HepG2 (cell line): ENCODE data around the gene LY6G5B. TPM values are rescaled to one million over a fixed set of nuclear protein-coding genes. Genes with fewer than 3 reads are reported as not detected.

Experiments
- ATAC-seq: fragments of 200-7000 bp; cut with Tn5 transposase; 3 replicates; pipeline ENCODE4 v1.9.1; 2020; ENCODE audit warnings: mild to moderate bottlenecking, moderate library complexity
- Bru-seq: library from RNA; stranded (reverse); fragments of 400-500 nt; gene quantifications from one replicate; lab custom pipeline; 2021; lab: Mats Ljungman, UMichigan
- BruChase-seq, 2 experiments: library from RNA; stranded (reverse); fragments of 400-500 nt; gene quantifications; one replicate each; lab custom pipeline; 2021; lab: Mats Ljungman, UMichigan
- BruUV-seq: library from RNA; stranded (reverse); fragments of 400-500 nt; replicated peaks from 2 replicates; lab custom pipeline; 2021; lab: Mats Ljungman, UMichigan
- CTCF ChIA-PET: fragments of 300-600 bp; formaldehyde crosslinking; extraction: SDS; loops from one replicate; lab custom pipeline; 2021; ENCODE audit warnings: low total read pairs, inconsistent platforms, low intra/inter-chr PET ratio; lab: Yijun Ruan, JAX
- POLR2A ChIA-PET: fragments of 350-600 bp; sonication (Branson Sonifier 250); formaldehyde crosslinking; loops from one replicate; lab custom pipeline; 2020; ENCODE audit warnings: antibody characterized with exemption, inconsistent platforms; lab: Yijun Ruan, JAX
- DNase-seq: peaks from one replicate; pipeline ENCODE4 v3.0.0-alpha.2; 2015; ENCODE audit warnings: low spot score
- FAIRE-seq: peaks from 3 replicates; lab custom pipeline; 2011; peaks lifted over from hg19 to GRCh38; lab: Jason Lieb, UNC
- H2AFZ ChIP-seq: one replicate; pipeline ENCODE4 v1.6.1; 2011; ENCODE audit warnings: low read length, inconsistent platforms
- H3K27ac ChIP-seq: fragments of 300-600 bp; 3 replicates; pipeline ENCODE4 v1.8.0; 2011; ENCODE audit warnings: mixed run types, mild to moderate bottlenecking, mixed read lengths, low read length, inconsistent platforms; ENCODE audit not compliant: insufficient read depth; ENCODE audit errors: extremely low read length
- H3K27me3 ChIP-seq, 2 experiments: fragments of 200-600 bp in 1 of 2; 2 replicates in 1 of 2; 3 replicates in 1 of 2; pipeline versions ENCODE4 v1.6.0 to v1.8.0; 2011; ENCODE audit warnings: low read length in 2 of 2, mild to moderate bottlenecking in 2 of 2, moderate library complexity in 2 of 2, inconsistent platforms in 1 of 2; ENCODE audit not compliant: insufficient read depth in 2 of 2, control insufficient read depth in 1 of 2
- H3K36me3 ChIP-seq, 2 experiments: fragments of 200-600 bp in 1 of 2; replicated peaks in 1 of 2; 2 replicates in 1 of 2; 3 replicates in 1 of 2; pipeline versions ENCODE4 v1.5.1 to v1.8.0; 2011; ENCODE audit warnings: low read length in 2 of 2, inconsistent platforms in 1 of 2; ENCODE audit not compliant: insufficient read depth in 2 of 2, control insufficient read depth in 1 of 2
- H3K4me1 ChIP-seq: 2 replicates; pipeline ENCODE4 v1.5.1; 2012; ENCODE audit warnings: low read length, inconsistent platforms; ENCODE audit not compliant: insufficient read depth
- H3K4me2 ChIP-seq: 2 replicates; pipeline ENCODE4 v1.6.0; 2011; ENCODE audit warnings: low read depth, low read length, inconsistent platforms
- H3K4me3 ChIP-seq, 3 experiments: fragments of 200-600 bp in 1 of 3; sonication (generic), shearing (Covaris generic) in 1 of 3; replicated peaks in 1 of 3; 2 replicates each; pipeline ENCODE4 v1.5.1; 2011 to 2016; ENCODE audit warnings: low read length in 3 of 3, inconsistent platforms in 2 of 3, low read depth in 2 of 3, mild to moderate bottlenecking in 2 of 3, control low read depth in 1 of 3, mixed read lengths in 1 of 3; ENCODE audit not compliant: insufficient read depth in 1 of 3
- H3K79me2 ChIP-seq: one replicate; pipeline ENCODE4 v1.6.1; 2011; ENCODE audit warnings: low read length, inconsistent platforms; ENCODE audit not compliant: insufficient read depth
- H3K9ac ChIP-seq: 2 replicates; pipeline ENCODE4 v1.6.0; 2011; ENCODE audit warnings: mild to moderate bottlenecking, low read depth, low read length, inconsistent platforms; ENCODE audit not compliant: insufficient read depth
- H3K9me3 ChIP-seq: 2 replicates; pipeline ENCODE4 v1.5.1; 2012; ENCODE audit warnings: mild to moderate bottlenecking, low read length
- H4K20me1 ChIP-seq: 2 replicates; pipeline ENCODE4 v1.6.0; 2011; ENCODE audit warnings: inconsistent platforms, mild to moderate bottlenecking, low read length, moderate library complexity; ENCODE audit not compliant: insufficient read depth
- RBFOX2 ChIP-seq: fragments of 200-400 bp; formaldehyde crosslinking; IDR thresholded peaks from 2 replicates; pipeline ENCODE4 v1.6.1; 2017; ENCODE audit warnings: low read depth, mild to moderate bottlenecking, low read length
- SMAD9 ChIP-seq: sonication (generic); formaldehyde crosslinking; IDR thresholded peaks from 2 replicates; pipeline ENCODE4 v1.5.1; 2020; ENCODE audit warnings: mild to moderate bottlenecking, missing genetic modification reagents
- ZNF883 ChIP-seq: sonication (generic); formaldehyde crosslinking; IDR thresholded peaks from 2 replicates; pipeline ENCODE4 v1.5.1; 2020; ENCODE audit warnings: mild to moderate bottlenecking, missing genetic modification reagents; ENCODE audit errors: not compliant biosample characterization
- whole genome bisulfite sequencing: methylation state at CpG from one replicate; pipeline ENCODE4 v1.1.6; 2017; ENCODE audit warnings: low lambda C conversion rate; 5-methylcytosine and 5-hydroxymethylcytosine counted together
- in situ Hi-C: cut with HindIII; loops from 2 replicates; pipeline ENCODE4 v1.10.0; 2017; ENCODE audit warnings: low pct_unique_long_range_greater_than_20kb; ENCODE audit not compliant: extremely low pct_ligation_motif_present
- intact Hi-C: fragments of 100-400 bp; cut with micrococcal nuclease; formaldehyde crosslinking; loops from one replicate; pipeline ENCODE4 v1.10.0; 2022; ENCODE audit not compliant: unreplicated experiment
- long read RNA-seq, 2 experiments: library from RNA in 1 of 2; library from polyadenylated mRNA in 1 of 2; stranded (forward) in 1 of 2; unstranded in 1 of 2; transcript quantifications; one replicate each; pipeline ENCODE4 v2.0.0, GENCODE V29; 2019 to 2022
- polyA minus RNA-seq, 3 experiments: library from RNA; depleted of rRNA, polyadenylated mRNA; stranded (reverse); fragments of >200 nt; gene quantifications; 2 replicates each; pipeline ENCODE4 v1.2.3, GENCODE V29; 2011; ENCODE audit warnings: low replicate concordance in 1 of 3
- polyA plus RNA-seq, 8 experiments: library from polyadenylated mRNA; depleted of rRNA in 3 of 8; stranded (reverse) in 7 of 8; unstranded in 1 of 8; fragments of >200 nt; fragmentation: Illumina TruSeq in 4 of 8; extraction: Trizol in 4 of 8; gene quantifications; 2 replicates each; pipeline versions ENCODE4 v1.2.1 to v1.2.3, GENCODE V29; 2011 to 2016; ENCODE audit warnings: low read depth in 4 of 8, missing spikeins in 1 of 8, mixed read lengths in 1 of 8; ENCODE audit not compliant: insufficient read depth in 1 of 8
- total RNA-seq, 5 experiments: library from RNA; depleted of rRNA; stranded (reverse); fragments of >200 nt; fragmentation: Illumina TruSeq; extraction: Trizol; gene quantifications; 2 replicates each; pipeline ENCODE4 v1.2.3, GENCODE V29; 2016; ENCODE audit warnings: low read depth in 1 of 5

Gene LY6G5B
- total RNA-seq (2016; rRNA removed; fragmentation: Illumina TruSeq; extraction: Trizol) (0.73 and 7.8 TPM in 2 replicates), polyA plus RNA-seq (2011; rRNA removed) (14.7 and 15.7 TPM in 2 replicates), polyA minus RNA-seq (2011; rRNA and poly(A)+ RNA removed; ENCODE audit: low replicate concordance) (8.7 and 9.9 TPM in 2 replicates), Bru-seq, nascent RNA (percentile 95 among the genes with signal in this experiment), BruChase-seq, experiment 1, labeled RNA remaining after a 6-hour chase (percentile 97 among the genes with signal in this experiment), BruChase-seq, experiment 2, labeled RNA remaining after a 2-hour chase (percentile 98 among the genes with signal in this experiment)
- 0.79 and 1.3 TPM in 2 replicates for total RNA-seq (2016; cell fraction: cytosol; rRNA removed; fragmentation: Illumina TruSeq; extraction: Trizol; ENCODE audit: low read depth)
- 0.71 and 7.4 TPM in 2 replicates for total RNA-seq (2016; cell fraction: insoluble cytoplasmic fraction; rRNA removed; fragmentation: Illumina TruSeq; extraction: Trizol)
- 1.2 and 1.3 TPM in 2 replicates for total RNA-seq (2016; cell fraction: membrane; rRNA removed; fragmentation: Illumina TruSeq; extraction: Trizol)
- total RNA-seq (2016; cell fraction: nucleus; rRNA removed; fragmentation: Illumina TruSeq; extraction: Trizol) = 13.8 and 17.8 TPM in 2 replicates
- 1.1 and 1.2 TPM in 2 replicates for polyA plus RNA-seq (2011; cell fraction: cytosol; rRNA removed)
- polyA plus RNA-seq (2011; cell fraction: nucleus; rRNA removed) = 102 and 104 TPM in 2 replicates
- polyA plus RNA-seq (2012) = 19.5 and 22.0 TPM in 2 replicates
- 0.57 and 0.94 TPM in 2 replicates for polyA plus RNA-seq (2016; cell fraction: cytosol; fragmentation: Illumina TruSeq; extraction: Trizol; ENCODE audit: low read depth)
- 0.30 and 0.72 TPM in 2 replicates for polyA plus RNA-seq (2016; cell fraction: insoluble cytoplasmic fraction; fragmentation: Illumina TruSeq; extraction: Trizol; ENCODE audit: low read depth)
- polyA plus RNA-seq (2016; cell fraction: membrane; fragmentation: Illumina TruSeq; extraction: Trizol; ENCODE audit: low read depth) = 0.59 and 1.7 TPM in 2 replicates
- 63.2 and 72.0 TPM in 2 replicates for polyA plus RNA-seq (2016; cell fraction: nucleus; fragmentation: Illumina TruSeq; extraction: Trizol; ENCODE audit: insufficient read depth, low read depth)
- polyA minus RNA-seq (2011; cell fraction: cytosol; rRNA and poly(A)+ RNA removed) = 0.49 and 0.70 TPM in 2 replicates
- polyA minus RNA-seq (2011; cell fraction: nucleus; rRNA and poly(A)+ RNA removed) = 24.8 and 28.5 TPM in 2 replicates
- long read RNA-seq, experiment 1, partial matches to known transcripts = 0 of 1 reads
- long read RNA-seq, experiment 1, other reads (novel, unspliced or antisense) = 1 of 1 reads
- long read RNA-seq, experiment 2, partial matches to known transcripts = 0 of 1 reads
- long read RNA-seq, experiment 2, other reads (novel, unspliced or antisense) = 1 of 1 reads

GRCh38 chr6:31669676-31670075, at the start of gene LY6G5B:
TSS of gene LY6G5B (plus strand) at chr6:31669976. CDS start at chr6:31670951, 975 bp downstream.
- no peaks in the 10 kb centered on the region; a peak in 1 of 5 replicates for H3K27me3 ChIP-seq
- ATAC-seq = no peak
- ChIA-PET CTCF (no interaction called here), POLR2A (interaction anchor here (0.7 to 2.8 kb wide), 11 partner anchors 10 to 161 kb away, joined by 3 to 14 read pairs (median 3); partner anchors contain the start of genes ABHD16A, APOM, BAG6 and C6orf47)
- DNase-seq = no peak
- no peaks in the 10 kb centered on the region for H4K20me1 ChIP-seq
- peaks cover 35 to 61% of the 10 kb centered on the region in 2 experiments for H3K36me3 ChIP-seq
- H3K9ac ChIP-seq = no peak within 1 kb of the TSS
- H3K4me1 ChIP-seq = peaks cover 32% of the 10 kb centered on the region
- H2AFZ ChIP-seq = no peak within 1 kb of the TSS
- H3K9me3 ChIP-seq = no peaks in the 10 kb centered on the region
- intact Hi-C loops = loop anchor here (5.0 kb wide), 2 partner anchors 47 to 163 kb away; partner anchors contain the start of gene PRRC2A
- no peak within 1 kb of the TSS for H3K4me3 ChIP-seq
- no peak within 1 kb of the TSS for H3K27ac ChIP-seq
- TF ChIP-seq ZNF883 (peak; percentile 8), SMAD9 (no peak), RBFOX2 (0 out of 2 replicates have a peak, but pooled peaks have one; percentile 3)
- no peak within 1 kb of the TSS for H3K4me2 ChIP-seq
- in situ Hi-C loops = no loop called here
- no peak for FAIRE-seq
- no TSS peak for BruUV-seq
- 86% methylated on average over 8 of the region's 8 CpGs for WGBS
- peaks cover 35% of the 10 kb centered on the region for H3K79me2 ChIP-seq
